Ovary (tissue), 9 donors: Measurements from ENCODE around the gene SAXO1. TPM values are rescaled to one million over a fixed set of nuclear protein-coding genes. Genes with fewer than 3 reads are reported as not detected.
"Not testable (repeated sequence)": the region's sequence is repeated elsewhere in the genome, so short reads cannot be mapped to it uniquely, and the experiment has no call there.

ENCODE experiments used
- DNase-seq, 5 donors: peaks; one replicate each; pipeline ENCODE4 v3.0.0-alpha.2; 2019 to 2020
- H3K27ac ChIP-seq, 2 donors: fragments of 200-600 bp; one replicate each; pipeline versions ENCODE4 v1.5.1 to v1.8.0; 2019 to 2022
- H3K27me3 ChIP-seq: fragments of 200-600 bp; one replicate; pipeline ENCODE4 v1.8.0; 2022
- H3K36me3 ChIP-seq: fragments of 200-600 bp; sonication (generic); one replicate; pipeline ENCODE4 v1.5.1; 2019
- H3K4me1 ChIP-seq: one replicate; pipeline ENCODE4 v1.8.1; 2013; ENCODE audit warnings: mild to moderate bottlenecking, moderate library complexity; ENCODE audit not compliant: insufficient read depth
- H3K4me3 ChIP-seq: fragments of 200-600 bp; sonication (generic); one replicate; pipeline ENCODE4 v1.5.1; 2017
- H3K9me3 ChIP-seq, 2 donors: fragments of 200-600 bp in 1 of 2; sonication (generic) in 1 of 2; one replicate each; pipeline versions ENCODE4 v1.5.1 to v1.8.1; 2013 to 2019; ENCODE audit warnings: mild to moderate bottlenecking in 1 of 2, moderate library complexity in 1 of 2
- EP300 ChIP-seq: sonication (generic); formaldehyde crosslinking; IDR thresholded peaks from one replicate; pipeline ENCODE4 v1.6.1; 2017; ENCODE audit warnings: antibody characterized with exemption
- POLR2A ChIP-seq: fragments of 450-650 bp; IDR thresholded peaks from one replicate; pipeline ENCODE4 v1.6.1; 2017; ENCODE audit warnings: antibody characterized with exemption, mild to moderate bottlenecking, moderate library complexity
- WGBS, 3 donors: extraction: QIAGEN DNeasy Blood & Tissue Kit in 1 of 3; methylation state at CpG; one replicate each; pipeline versions ENCODE4 v1.1.5 to v1.1.7; 2013 to 2017; 5-methylcytosine and 5-hydroxymethylcytosine counted together
- intact Hi-C, 4 donors: fragments of 100-400 bp; cut with DNase I; formaldehyde crosslinking; loops; one replicate each; pipeline versions ENCODE4 v1.11.0 to v1.15.1; 2022 to 2023
- polyA plus RNA-seq, 2 donors: library from polyadenylated mRNA; stranded (reverse); fragments of 200-250 nt in 1 of 2; fragments of 350-450 nt in 1 of 2; fragmentation: Illumina TruSeq in 1 of 2; extraction: RNeasy Lipid Tissue Mini Kit (QIAGEN cat#74804) in 1 of 2; gene quantifications; one replicate each; pipeline ENCODE4 v1.2.3, GENCODE V29; 2013 to 2014
- total RNA-seq, 7 donors: library from RNA; depleted of rRNA in 2 of 7; stranded (reverse); fragments of >200 nt in 2 of 7; fragmentation: NEBNext Ultra II Directional in 3 of 7; extraction: Animal tissue kit (Norgen Biotek cat#: 25700) in 3 of 7; gene quantifications; one replicate each; pipeline versions ENCODE4 v1.1.0 to v1.2.4, GENCODE V29; 2016 to 2023
- TF ChIP-seq, protein P1 (sequence below), 3 donors: fragments of 450-650 bp in 2 of 3; fragments of 200-600 bp in 1 of 3; IDR thresholded peaks; one replicate each; pipeline versions ENCODE4 v1.5.1 to v1.8.0; 2016 to 2022; ENCODE audit warnings: antibody characterized with exemption in 3 of 3, mild to moderate bottlenecking in 1 of 3
- donor health status: DM: no; HTN: no; CAD: no; lungs with moderate emphysema.
- donor health status: DM: no; HTN: no; CAD: no.
- donor health status: Bipolar disorder and iron deficiency.
- donor health status: DM: yes; HTN: yes; CAD: no.
- donor health status: DM: no; HTN: no; CAD: no.
- donor health status: DM: yes; HTN: yes; CAD: no.

Gene SAXO1
- total and polyA plus RNA-seq, 9 donors: 0.04 to 0.47 (median 0.11) TPM; not detected in 1

- Histone ChIP-seq H3K4me1 (no peaks in the 10 kb centered on the region), H3K36me3 (no peaks in the 10 kb centered on the region), H3K9me3 (no peaks in the 10 kb centered on the region), H3K27me3 (no peaks in the 10 kb centered on the region), H3K4me3 (no peak overlapping the region), H3K27ac (no peak overlapping the region)
- TF ChIP-seq, protein P1, sequence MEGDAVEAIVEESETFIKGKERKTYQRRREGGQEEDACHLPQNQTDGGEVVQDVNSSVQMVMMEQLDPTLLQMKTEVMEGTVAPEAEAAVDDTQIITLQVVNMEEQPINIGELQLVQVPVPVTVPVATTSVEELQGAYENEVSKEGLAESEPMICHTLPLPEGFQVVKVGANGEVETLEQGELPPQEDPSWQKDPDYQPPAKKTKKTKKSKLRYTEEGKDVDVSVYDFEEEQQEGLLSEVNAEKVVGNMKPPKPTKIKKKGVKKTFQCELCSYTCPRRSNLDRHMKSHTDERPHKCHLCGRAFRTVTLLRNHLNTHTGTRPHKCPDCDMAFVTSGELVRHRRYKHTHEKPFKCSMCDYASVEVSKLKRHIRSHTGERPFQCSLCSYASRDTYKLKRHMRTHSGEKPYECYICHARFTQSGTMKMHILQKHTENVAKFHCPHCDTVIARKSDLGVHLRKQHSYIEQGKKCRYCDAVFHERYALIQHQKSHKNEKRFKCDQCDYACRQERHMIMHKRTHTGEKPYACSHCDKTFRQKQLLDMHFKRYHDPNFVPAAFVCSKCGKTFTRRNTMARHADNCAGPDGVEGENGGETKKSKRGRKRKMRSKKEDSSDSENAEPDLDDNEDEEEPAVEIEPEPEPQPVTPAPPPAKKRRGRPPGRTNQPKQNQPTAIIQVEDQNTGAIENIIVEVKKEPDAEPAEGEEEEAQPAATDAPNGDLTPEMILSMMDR (IDR thresholded peaks at IDR 0.05): no peak
- TF ChIP-seq POLR2A (no peak), EP300 (no peak)
- intact Hi-C loops: no loop called here
- WGBS, 3 donors: 89 to 94% (median 92%) methylated on average over 15 to 28 of the region's 28 CpGs
- no peak for DNase-seq
Observed at GRCh38 chr9:18999173-18999785, 33.7 kb downstream of the SAXO1 start.

GRCh38 chr9:18997151-18997550 lies 35.9 kb downstream of the SAXO1 start:
- DNase-seq: no peak
- no peak for TF ChIP-seq EP300
- TF ChIP-seq, protein P1 (IDR thresholded peaks at IDR 0.05): no peak
- no peak for TF ChIP-seq POLR2A
- intact Hi-C loops: no loop called here
- Histone ChIP-seq H3K27me3 (no peaks in the 10 kb centered on the region), H3K4me1 (no peaks in the 10 kb centered on the region), H3K36me3 (no peaks in the 10 kb centered on the region), H3K4me3 (no peak overlapping the region), H3K27ac (no peak overlapping the region), H3K9me3 (no peaks in the 10 kb centered on the region)
- 45 to 76% (median 71%) methylated on average over 2 of the region's 2 CpGs for WGBS, 3 donors

DNA sequence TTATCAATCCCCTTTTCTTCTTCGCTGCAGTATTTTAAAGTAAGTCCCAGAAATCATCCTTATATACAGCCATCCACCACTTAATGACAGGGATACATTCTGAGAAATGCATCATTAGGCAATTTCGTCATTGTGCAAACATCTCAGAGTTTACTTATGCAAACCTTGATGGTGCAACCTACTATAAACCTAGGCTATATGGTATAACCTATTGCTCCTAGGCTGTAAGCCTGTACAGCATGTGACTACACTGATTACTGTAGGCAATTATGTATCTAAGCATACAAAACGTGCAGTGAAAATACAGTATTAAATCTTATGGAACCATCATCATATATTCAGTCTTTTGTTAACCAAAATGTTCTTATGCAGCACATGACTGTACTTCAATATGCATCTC lies 36.8 kb downstream of the SAXO1 start:
- no peak for DNase-seq
- intact Hi-C loops: no loop called here
- no peak overlapping the region for H3K27ac ChIP-seq
- WGBS, 3 donors: 57 to 74% (median 70%) methylated on average over 3 of the region's 3 CpGs
- no peak overlapping the region for H3K4me3 ChIP-seq
- no peaks in the 10 kb centered on the region for H3K4me1 ChIP-seq
- TF ChIP-seq POLR2A (no peak), EP300 (no peak)
- TF ChIP-seq, protein P1 (IDR thresholded peaks at IDR 0.05): no peak
- no peaks in the 10 kb centered on the region for H3K9me3 ChIP-seq
- no peaks in the 10 kb centered on the region for H3K36me3 ChIP-seq
- H3K27me3 ChIP-seq: no peaks in the 10 kb centered on the region

DNA sequence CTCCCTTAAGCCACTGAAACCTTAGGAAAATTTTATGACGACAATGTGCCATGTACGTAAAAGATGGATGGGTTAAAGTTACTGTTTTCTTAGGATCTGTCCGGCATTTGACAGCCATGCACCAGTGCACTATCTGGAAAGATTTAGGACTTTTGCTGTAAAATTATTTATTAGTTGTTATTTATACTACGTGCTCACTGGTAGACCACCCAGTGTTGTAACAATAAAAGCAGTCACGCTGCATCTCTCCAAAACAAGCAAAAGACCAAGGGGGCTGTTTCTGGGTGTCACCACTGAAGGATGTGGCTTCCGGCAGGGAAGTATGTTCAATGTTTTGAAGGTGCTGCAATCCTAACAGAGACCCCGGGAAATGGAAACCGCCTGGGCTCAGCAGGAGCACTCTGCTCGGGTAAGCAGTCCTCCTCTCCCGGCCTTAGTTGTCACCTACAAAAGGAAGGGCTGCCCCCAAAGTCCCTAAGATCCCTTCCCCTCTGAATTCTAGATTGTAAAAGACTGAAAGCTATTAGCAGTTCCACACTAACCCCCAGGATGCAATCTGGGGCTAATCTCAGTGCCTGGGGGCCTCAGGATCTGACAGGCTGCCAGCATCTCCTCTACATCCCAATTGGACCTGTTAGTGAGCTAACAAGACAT lies 38.6 kb downstream of the SAXO1 start:
- intact Hi-C loops: no loop called here

GRCh38 chr9:18991197-18991596 lies 41.8 kb downstream of the SAXO1 start:
- H3K4me3 ChIP-seq, H3K27me3 ChIP-seq, DNase-seq, H3K9me3 ChIP-seq, H3K36me3 ChIP-seq, H3K4me1 ChIP-seq, intact Hi-C loops, H3K27ac ChIP-seq: not testable (repeated sequence)
- WGBS, 3 donors: 96 to 99% (median 99%) methylated on average over 4 of the region's 4 CpGs

More for the DNA sequence above, 38.6 kb downstream of the SAXO1 start:
- H3K27me3 ChIP-seq: no peaks in the 10 kb centered on the region
- no peak overlapping the region for H3K27ac ChIP-seq
- H3K4me1 ChIP-seq: no peaks in the 10 kb centered on the region
- H3K9me3 ChIP-seq: no peaks in the 10 kb centered on the region
- no peak for TF ChIP-seq POLR2A
- TF ChIP-seq, protein P1 (IDR thresholded peaks at IDR 0.05): no peak
- TF ChIP-seq EP300: no peak
- DNase-seq: no peak
- 73 to 79% (median 74%) methylated on average over 10 of the region's 10 CpGs for WGBS, 3 donors
- H3K4me3 ChIP-seq: no peak overlapping the region
- no peaks in the 10 kb centered on the region for H3K36me3 ChIP-seq
